ENCODE data around the gene RIPOR2. TPM values are rescaled to one million over a fixed set of nuclear protein-coding genes. Genes with fewer than 3 reads are reported as not detected.

Gene RIPOR2
- total and polyA plus RNA-seq, 2 donors (not counting 3 experiments of a cell fraction or from before 2014, with no cell fraction given) = 0.10 TPM; not detected in 1

DNA sequence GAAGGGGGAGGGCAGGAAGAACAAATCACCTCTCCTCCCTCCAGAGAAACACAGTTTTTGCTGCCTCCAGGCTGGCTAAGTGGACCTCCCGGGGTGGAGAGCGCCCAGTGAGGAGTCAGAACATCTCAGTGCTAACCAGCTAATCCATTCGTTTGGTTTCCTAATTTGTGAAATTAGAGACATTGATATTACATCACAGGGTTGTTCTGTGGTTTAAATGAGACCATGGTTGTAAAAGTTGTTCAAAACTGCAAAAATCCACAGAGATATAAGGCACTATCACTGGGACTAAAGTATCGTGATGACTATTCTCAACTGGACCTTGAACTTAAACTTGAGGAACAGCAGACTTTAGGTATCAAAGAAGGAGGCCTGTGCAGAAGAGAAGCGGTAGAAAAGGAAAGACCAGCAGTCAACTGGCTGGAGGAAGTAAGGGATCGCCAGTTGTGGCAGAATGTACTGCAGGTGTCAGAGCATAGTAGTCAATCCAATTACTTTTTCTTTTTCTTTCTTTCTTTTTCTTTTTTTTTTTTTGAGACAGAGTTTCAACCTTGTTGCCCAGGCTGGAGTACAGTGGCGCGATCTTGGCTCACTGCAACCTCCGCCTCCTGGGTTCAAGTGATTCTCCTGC lies 33.9 kb downstream of the RIPOR2 start:
- no peaks in the 10 kb centered on the region for H3K4me1 ChIP-seq (ENCODE audit: control insufficient read depth, extremely low read depth, insufficient read depth, low read length)
- no peaks in the 10 kb centered on the region for H3K79me2 ChIP-seq (ENCODE audit: control insufficient read depth, insufficient read depth, low read length)
- H4K20me1 ChIP-seq (replicated peaks; ENCODE audit: control insufficient read depth, extremely low read depth, insufficient read depth, low read length) = no peaks in the 10 kb centered on the region
- no peak overlapping the region for H3K4me2 ChIP-seq (ENCODE audit: insufficient read depth, low read length)
- intact Hi-C loops (cut with micrococcal nuclease) (no loop called here), dilution Hi-C loops (cut with MboI; ENCODE audit: extremely low pct_ligation_motif_present, low sequenced_read_pairs) (no loop called here)
- no peak overlapping the region for H3K27ac ChIP-seq (ENCODE audit: insufficient read depth, low read depth, low read length)
- peaks cover 0 to 2% of the 10 kb centered on the region in 2 experiments for H3K27me3 ChIP-seq (ENCODE audit: control insufficient read depth in 2 of 2, insufficient read depth in 2 of 2, low read length in 2 of 2)
- H3K9ac ChIP-seq (replicated peaks; ENCODE audit: extremely low read depth, insufficient read depth, low read length) = no peak overlapping the region
- BruUV-seq (replicated peaks) = no TSS peak
- FAIRE-seq (no peak), DNase-seq (ENCODE audit: low read depth, low spot score) (no peak)
- ChIA-PET POLR2A (no interaction called here), CTCF (interaction anchor here (1.4 kb wide), 1 partner anchor 11 kb away, joined by 4 read pairs; no protein-coding TSS in a partner anchor)
- no peaks in the 10 kb centered on the region for H3K9me3 ChIP-seq (replicated peaks; ENCODE audit: control insufficient read depth, insufficient read depth, low read length)
- no peaks in the 10 kb centered on the region for H3K36me3 ChIP-seq (ENCODE audit: control insufficient read depth in 2 of 2, extremely low read depth in 1 of 2, insufficient read depth in 2 of 2, low read length in 2 of 2)
- H3K4me3 ChIP-seq (replicated peaks in 1 of 3; ENCODE audit: insufficient read depth in 1 of 3, low read depth in 1 of 3, low read length in 3 of 3) = no peak overlapping the region
- H3K9me1 ChIP-seq (replicated peaks; ENCODE audit: control insufficient read depth, extremely low read depth, insufficient read depth, low read length) = no peaks in the 10 kb centered on the region
- TF ChIP-seq GATA2 (IDR thresholded peaks at IDR 0.05; ENCODE audit: insufficient read depth, insufficient read length, low read depth, low read length) (no peak), CTCF (IDR thresholded peaks at IDR 0.05; ENCODE audit: extremely low read depth in 1 of 2, insufficient read depth in 1 of 2, low read depth in 1 of 2, low read length in 2 of 2) (no peak), FOS (IDR thresholded peaks at IDR 0.05; ENCODE audit: borderline replicate concordance, insufficient read depth, low read length) (no peak), POLR2A (IDR thresholded peaks at IDR 0.05; ENCODE audit: low read depth, low read length) (no peak), POLR2AphosphoS5 (IDR thresholded peaks at IDR 0.05; ENCODE audit: insufficient read depth, low read depth, low read length) (no peak), MYC (IDR thresholded peaks at IDR 0.05; ENCODE audit: low read depth, low read length) (no peak), EZH2 (IDR thresholded peaks at IDR 0.05; ENCODE audit: borderline replicate concordance, low read depth, low read length, severe bottlenecking) (no peak), JUN (IDR thresholded peaks at IDR 0.05; ENCODE audit: borderline replicate concordance, insufficient read depth, insufficient read length, low read depth) (no peak), MAX (IDR thresholded peaks at IDR 0.05; ENCODE audit: insufficient read depth, insufficient read length) (no peak)
- no peak overlapping the region for H2AFZ ChIP-seq (ENCODE audit: low read depth, low read length)

Measured in endothelial cell of umbilical vein (primary cell).